Kidney epithelial cell (primary cell): ENCODE measurements around the gene PADI2. TPM values are rescaled to one million over a fixed set of nuclear protein-coding genes. Genes with fewer than 3 reads are reported as not detected.

Experiments
- DNase-seq: peaks from one replicate; pipeline ENCODE4 v3.0.0-alpha.2; 2010; ENCODE audit warnings: low read depth
- H3K27me3 ChIP-seq: 2 replicates; pipeline ENCODE4 v1.6.0; 2011; ENCODE audit warnings: low read length; ENCODE audit not compliant: control insufficient read depth, insufficient read depth
- H3K36me3 ChIP-seq: 2 replicates; pipeline ENCODE4 v1.5.1; 2011; ENCODE audit warnings: low read length; ENCODE audit not compliant: control insufficient read depth, insufficient read depth
- H3K4me3 ChIP-seq: 2 replicates; pipeline ENCODE4 v1.5.1; 2011; ENCODE audit warnings: low read depth, mild to moderate bottlenecking, control low read depth, low read length
- total RNA-seq: library from RNA; depleted of rRNA; stranded (reverse); fragments of >200 nt; gene quantifications from 2 replicates; pipeline ENCODE4 v1.2.3, GENCODE V29; 2015
- TF ChIP-seq, protein P1 (sequence below): IDR thresholded peaks from 2 replicates; pipeline ENCODE4 v1.5.1; 2011; ENCODE audit warnings: mild to moderate bottlenecking, moderate library complexity, low read length, control low read depth, inconsistent platforms; ENCODE audit not compliant: insufficient read depth, poor library complexity, severe bottlenecking

The PADI2 gene
- total RNA-seq, 1 donor from 2014 or later, result 8.1 TPM

GRCh38 chr1:17053086-17053684, 66.1 kb downstream of the PADI2 start:
- no peaks in the 10 kb centered on the region for H3K36me3 ChIP-seq
- no peak for DNase-seq
- H3K4me3 ChIP-seq, result peak overlapping the region; percentile 98
- TF ChIP-seq, protein P1, sequence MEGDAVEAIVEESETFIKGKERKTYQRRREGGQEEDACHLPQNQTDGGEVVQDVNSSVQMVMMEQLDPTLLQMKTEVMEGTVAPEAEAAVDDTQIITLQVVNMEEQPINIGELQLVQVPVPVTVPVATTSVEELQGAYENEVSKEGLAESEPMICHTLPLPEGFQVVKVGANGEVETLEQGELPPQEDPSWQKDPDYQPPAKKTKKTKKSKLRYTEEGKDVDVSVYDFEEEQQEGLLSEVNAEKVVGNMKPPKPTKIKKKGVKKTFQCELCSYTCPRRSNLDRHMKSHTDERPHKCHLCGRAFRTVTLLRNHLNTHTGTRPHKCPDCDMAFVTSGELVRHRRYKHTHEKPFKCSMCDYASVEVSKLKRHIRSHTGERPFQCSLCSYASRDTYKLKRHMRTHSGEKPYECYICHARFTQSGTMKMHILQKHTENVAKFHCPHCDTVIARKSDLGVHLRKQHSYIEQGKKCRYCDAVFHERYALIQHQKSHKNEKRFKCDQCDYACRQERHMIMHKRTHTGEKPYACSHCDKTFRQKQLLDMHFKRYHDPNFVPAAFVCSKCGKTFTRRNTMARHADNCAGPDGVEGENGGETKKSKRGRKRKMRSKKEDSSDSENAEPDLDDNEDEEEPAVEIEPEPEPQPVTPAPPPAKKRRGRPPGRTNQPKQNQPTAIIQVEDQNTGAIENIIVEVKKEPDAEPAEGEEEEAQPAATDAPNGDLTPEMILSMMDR, result no peak
- H3K27me3 ChIP-seq, result no peaks in the 10 kb centered on the region

- Histone ChIP-seq H3K4me3 (peak overlapping the region; percentile 98), H3K36me3 (no peaks in the 10 kb centered on the region), H3K27me3 (no peaks in the 10 kb centered on the region)
- DNase-seq, result no peak
- TF ChIP-seq, protein P1, result no peak
These were observed 66.6 kb downstream of the PADI2 start for GRCh38 chr1:17052641-17053040.

DNA sequence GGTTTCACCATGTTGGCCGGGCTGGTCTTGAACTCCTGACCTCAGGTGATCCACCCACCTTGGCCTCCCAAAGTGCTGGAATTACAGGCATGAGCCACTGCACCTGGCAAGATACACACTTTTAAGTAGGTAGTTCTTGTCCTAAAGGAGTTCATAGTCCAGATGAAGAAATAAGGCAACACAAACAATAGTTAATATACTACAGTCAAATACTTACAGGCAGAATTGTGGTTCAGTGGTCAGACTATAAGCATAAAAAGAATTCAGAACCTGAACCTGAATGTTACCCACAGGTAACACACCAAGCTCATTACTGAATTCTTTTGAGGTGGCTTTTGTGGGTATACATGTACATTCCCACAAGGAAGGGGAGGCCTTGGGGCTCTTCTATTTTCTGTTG, 67.2 kb downstream of the PADI2 start:
- H3K4me3 ChIP-seq, result no peak overlapping the region
- TF ChIP-seq, protein P1, result no peak
- DNase-seq, result no peak
- no peaks in the 10 kb centered on the region for H3K27me3 ChIP-seq
- no peaks in the 10 kb centered on the region for H3K36me3 ChIP-seq

DNA sequence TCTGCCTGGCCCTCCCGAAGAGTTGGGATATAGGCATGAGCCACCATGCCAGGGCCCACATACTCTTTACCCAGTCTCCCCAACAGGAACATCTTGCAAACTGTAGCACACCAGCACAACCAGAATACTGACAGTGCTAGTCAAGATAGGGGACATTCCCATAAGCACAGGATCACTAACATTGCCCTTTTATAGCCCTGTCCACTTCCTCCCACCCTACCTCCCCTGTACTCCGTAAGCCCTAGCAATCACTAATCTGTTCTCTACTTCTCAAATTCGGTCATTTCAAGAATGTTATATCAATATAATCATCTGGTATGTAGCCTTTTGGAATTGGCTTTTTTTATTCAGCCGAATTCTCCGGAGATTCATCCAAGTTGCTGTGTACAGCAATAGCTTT, 71.3 kb downstream of the PADI2 start:
- no peak for DNase-seq
- H3K4me3 ChIP-seq, result no peak overlapping the region
- peaks cover 2% of the 10 kb centered on the region for H3K36me3 ChIP-seq
- no peaks in the 10 kb centered on the region for H3K27me3 ChIP-seq
- TF ChIP-seq, protein P1, result no peak

- Histone ChIP-seq H3K36me3 (peaks cover 3% of the 10 kb centered on the region), H3K27me3 (no peaks in the 10 kb centered on the region), H3K4me3 (no peak overlapping the region)
- no peak for DNase-seq
- TF ChIP-seq, protein P1, result no peak
These were observed 73.0 kb downstream of the PADI2 start for GRCh38 chr1:17046334-17046657.

- Histone ChIP-seq H3K27me3 (no peaks in the 10 kb centered on the region), H3K36me3 (peaks cover 3% of the 10 kb centered on the region), H3K4me3 (no peak overlapping the region)
- TF ChIP-seq, protein P1, result peak; percentile 68
- no peak for DNase-seq
These were observed 73.5 kb downstream of the PADI2 start for GRCh38 chr1:17045634-17046333.
